ENCODE measurements around the gene TRIM47. TPM values are rescaled to one million over a fixed set of nuclear protein-coding genes. Genes with fewer than 3 reads are reported as not detected.

The TRIM47 gene
- total and polyA plus RNA-seq, 2 of the 13 experiments (the other 11 are each of a cell fraction or from before 2014, with no cell fraction given) = 33.5 to 82.0 TPM

DNA sequence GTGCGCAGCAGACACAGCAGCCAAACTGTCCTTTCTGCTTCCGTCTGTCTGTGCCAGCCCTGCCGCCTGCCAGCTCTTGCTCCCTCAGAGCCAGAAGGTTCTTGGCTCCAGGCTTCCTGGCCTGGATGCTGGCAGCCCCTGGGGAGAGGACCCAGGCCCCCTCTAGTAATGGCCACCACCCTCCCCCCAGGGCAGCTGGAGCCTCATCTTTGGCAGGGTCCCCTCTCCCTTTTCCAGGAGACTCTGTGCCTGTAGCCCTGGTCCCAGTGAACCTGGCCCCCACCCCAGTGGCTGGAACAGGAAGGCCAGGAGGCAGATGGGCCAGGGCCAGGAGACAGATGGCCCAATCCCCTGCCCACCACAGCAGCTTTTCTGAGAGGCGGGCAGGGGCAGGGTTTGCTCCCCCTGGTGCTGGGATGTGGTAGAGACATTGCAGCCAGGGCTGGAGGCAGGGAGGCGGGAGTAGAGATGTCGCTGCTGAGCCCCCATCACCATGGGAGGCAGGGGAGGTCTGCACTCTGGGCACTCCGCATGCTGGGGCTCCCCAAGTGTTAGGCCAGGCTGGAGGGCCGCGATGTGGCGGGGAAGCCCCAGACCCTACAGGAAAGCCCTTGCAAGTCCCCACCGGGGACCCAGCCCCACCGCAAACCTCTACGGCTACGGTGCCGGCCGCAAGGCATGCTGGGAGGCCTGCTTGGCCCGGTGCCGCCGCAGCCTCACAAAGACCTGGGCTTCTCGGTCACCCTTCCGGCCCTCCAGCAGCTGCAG lies 50.9 kb downstream of the TRIM47 start (continued):
- TF ChIP-seq, protein P1, sequence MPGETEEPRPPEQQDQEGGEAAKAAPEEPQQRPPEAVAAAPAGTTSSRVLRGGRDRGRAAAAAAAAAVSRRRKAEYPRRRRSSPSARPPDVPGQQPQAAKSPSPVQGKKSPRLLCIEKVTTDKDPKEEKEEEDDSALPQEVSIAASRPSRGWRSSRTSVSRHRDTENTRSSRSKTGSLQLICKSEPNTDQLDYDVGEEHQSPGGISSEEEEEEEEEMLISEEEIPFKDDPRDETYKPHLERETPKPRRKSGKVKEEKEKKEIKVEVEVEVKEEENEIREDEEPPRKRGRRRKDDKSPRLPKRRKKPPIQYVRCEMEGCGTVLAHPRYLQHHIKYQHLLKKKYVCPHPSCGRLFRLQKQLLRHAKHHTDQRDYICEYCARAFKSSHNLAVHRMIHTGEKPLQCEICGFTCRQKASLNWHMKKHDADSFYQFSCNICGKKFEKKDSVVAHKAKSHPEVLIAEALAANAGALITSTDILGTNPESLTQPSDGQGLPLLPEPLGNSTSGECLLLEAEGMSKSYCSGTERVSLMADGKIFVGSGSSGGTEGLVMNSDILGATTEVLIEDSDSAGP (CRISPR knock-in tag; IDR thresholded peaks at IDR 0.05; ENCODE audit: borderline replicate concordance) = peak; percentile 44; the same call in 1 of the 2 replicates
- TF ChIP-seq ZNF20 (CRISPR knock-in tag; IDR thresholded peaks at IDR 0.05) (no peak), ZNF780A (CRISPR knock-in tag; IDR thresholded peaks at IDR 0.05) (no peak), SOX6 (IDR thresholded peaks at IDR 0.05) (no peak), SOX6 (CRISPR knock-in tag; IDR thresholded peaks at IDR 0.05) (peak; percentile 38), ZFP62 (CRISPR knock-in tag; IDR thresholded peaks at IDR 0.05) (no peak), HNRNPLL (IDR thresholded peaks at IDR 0.05; ENCODE audit: low read depth, low read length, poor library complexity, severe bottlenecking) (peak; percentile 53), ARNT2 (CRISPR knock-in tag; IDR thresholded peaks at IDR 0.05; ENCODE audit: low read depth) (0 out of 2 replicates have a peak, but pooled peaks have one; percentile 36), ZNF609 (CRISPR knock-in tag; IDR thresholded peaks at IDR 0.05; ENCODE audit: borderline replicate concordance) (no peak; the same call in 1 of the 2 replicates), GATAD1 (CRISPR knock-in tag; IDR thresholded peaks at IDR 0.05) (no peak), TARDBP (CRISPR knock-in tag; IDR thresholded peaks at IDR 0.05) (0 out of 2 replicates have a peak, but pooled peaks have one; percentile 28), IRX3 (CRISPR knock-in tag; IDR thresholded peaks at IDR 0.05; ENCODE audit: borderline replicate concordance, low read depth) (0 out of 2 replicates have a peak, but pooled peaks have one; percentile 41), RBFOX2 (IDR thresholded peaks at IDR 0.05; ENCODE audit: low read depth, low read length) (peak; percentile 48; the same call in 1 of the 2 replicates), NFKB2 (CRISPR knock-in tag; IDR thresholded peaks at IDR 0.05; ENCODE audit: borderline replicate concordance) (peak; percentile 51; the same call in 1 of the 2 replicates), THAP11 (CRISPR knock-in tag; IDR thresholded peaks at IDR 0.05) (peak; percentile 40; the same call in 1 of the 2 replicates), MAZ (IDR thresholded peaks at IDR 0.05; ENCODE audit: borderline replicate concordance, low read depth, low read length) (peak; percentile 23; the same call in 1 of the 2 replicates), MAZ (CRISPR knock-in tag; IDR thresholded peaks at IDR 0.05; ENCODE audit: low read depth) (no peak), CEBPB (IDR thresholded peaks at IDR 0.05; ENCODE audit: borderline replicate concordance, low read depth, low read length) (peak; percentile 29; the same call in 1 of the 2 replicates), PCBP1 (IDR thresholded peaks at IDR 0.05; ENCODE audit: borderline replicate concordance, low read depth, low read length) (0 out of 2 replicates have a peak, but pooled peaks have one; percentile 19), IRF2 (CRISPR knock-in tag; IDR thresholded peaks at IDR 0.05) (no peak)
- TF ChIP-seq, protein P2, sequence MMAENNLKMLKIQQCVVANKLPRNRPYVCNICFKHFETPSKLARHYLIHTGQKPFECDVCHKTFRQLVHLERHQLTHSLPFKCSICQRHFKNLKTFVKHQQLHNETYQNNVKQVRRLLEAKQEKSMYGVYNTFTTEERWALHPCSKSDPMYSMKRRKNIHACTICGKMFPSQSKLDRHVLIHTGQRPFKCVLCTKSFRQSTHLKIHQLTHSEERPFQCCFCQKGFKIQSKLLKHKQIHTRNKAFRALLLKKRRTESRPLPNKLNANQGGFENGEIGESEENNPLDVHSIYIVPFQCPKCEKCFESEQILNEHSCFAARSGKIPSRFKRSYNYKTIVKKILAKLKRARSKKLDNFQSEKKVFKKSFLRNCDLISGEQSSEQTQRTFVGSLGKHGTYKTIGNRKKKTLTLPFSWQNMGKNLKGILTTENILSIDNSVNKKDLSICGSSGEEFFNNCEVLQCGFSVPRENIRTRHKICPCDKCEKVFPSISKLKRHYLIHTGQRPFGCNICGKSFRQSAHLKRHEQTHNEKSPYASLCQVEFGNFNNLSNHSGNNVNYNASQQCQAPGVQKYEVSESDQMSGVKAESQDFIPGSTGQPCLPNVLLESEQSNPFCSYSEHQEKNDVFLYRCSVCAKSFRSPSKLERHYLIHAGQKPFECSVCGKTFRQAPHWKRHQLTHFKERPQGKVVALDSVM (CRISPR knock-in tag; IDR thresholded peaks at IDR 0.05) = peak; percentile 47; the same call in 1 of the 2 replicates

Data from HepG2 (cell line).